ENCODE measurements around the gene TRIM25. TPM values are rescaled to one million over a fixed set of nuclear protein-coding genes. Genes with fewer than 3 reads are reported as not detected.
A peak's percentile ranks its signal among the peaks of the same experiment; 100 is the strongest.

TRIM25 gene
- total RNA-seq, 1 experiment from 2014 or later = 85.6 TPM

GRCh38 chr17:56913353-56913866 lies 439 bp downstream of the TRIM25 start:
- Histone ChIP-seq H3K27me3 (replicated peaks; ENCODE audit: control insufficient read depth, insufficient read depth, low read length) (no peaks in the 10 kb centered on the region), H3K4me3 (ENCODE audit: low read depth, low read length) (peak overlapping the region; percentile 90), H3K9me3 (no peaks in the 10 kb centered on the region), H3K4me1 (peaks cover 28% of the 10 kb centered on the region), H3K36me3 (ENCODE audit: control insufficient read depth, insufficient read depth, low read length) (no peaks in the 10 kb centered on the region; the same call in 1 of the 2 replicates)
- no peak for DNase-seq
- H3K4me3 Mint-ChIP-seq (ENCODE audit: unreplicated experiment) = peak overlapping the region; percentile 98
- ChIA-PET POLR2A (interaction anchor here (0.6 to 1.1 kb wide), 17 partner anchors 11 to 1979 kb away, joined by 3 to 11 read pairs (median 4); partner anchors contain the start of genes C17orf67, COIL and DGKE), CTCF (interaction anchor here (1.0 to 1.4 kb wide), 4 partner anchors 13 to 94 kb away, joined by 3 to 13 read pairs (median 4); partner anchors contain the start of gene COIL)
- peaks cover 26% of the 10 kb centered on the region for H3K36me3 Mint-ChIP-seq (ENCODE audit: insufficient read depth, unreplicated experiment)
- H3K9me3 Mint-ChIP-seq (ENCODE audit: unreplicated experiment) = no peaks in the 10 kb centered on the region
- TF ChIP-seq CTCF (IDR thresholded peaks at IDR 0.05; ENCODE audit: insufficient read depth in 1 of 2, low read depth in 1 of 2, low read length in 1 of 2, severe bottlenecking in 1 of 2, unreplicated experiment in 1 of 2) = no peak
- H3K27me3 Mint-ChIP-seq (ENCODE audit: insufficient read depth, unreplicated experiment) = no peaks in the 10 kb centered on the region
- BruUV-seq (replicated peaks) = TSS peak; percentile 33
- intact Hi-C loops (cut with micrococcal nuclease; ENCODE audit: unreplicated experiment) = no loop called here
- H3K4me1 Mint-ChIP-seq (ENCODE audit: low read depth, unreplicated experiment) = peaks cover 36% of the 10 kb centered on the region
- peak overlapping the region; percentile 94 for H3K27ac Mint-ChIP-seq (ENCODE audit: unreplicated experiment)

- H3K27me3 Mint-ChIP-seq (ENCODE audit: insufficient read depth, unreplicated experiment) = no peaks in the 10 kb centered on the region
- DNase-seq = no peak
- BruUV-seq (replicated peaks) = no TSS peak
- TF ChIP-seq CTCF (IDR thresholded peaks at IDR 0.05; ENCODE audit: insufficient read depth in 1 of 2, low read depth in 1 of 2, low read length in 1 of 2, severe bottlenecking in 1 of 2, unreplicated experiment in 1 of 2) = no peak
- ChIA-PET CTCF (interaction anchor here (1.3 to 1.4 kb wide), 2 partner anchors 13 to 48 kb away, joined by 4 to 5 read pairs; partner anchors contain the start of gene COIL), POLR2A (no interaction called here)
- no peak overlapping the region for H3K27ac Mint-ChIP-seq (ENCODE audit: unreplicated experiment)
- H3K27me3 ChIP-seq (replicated peaks; ENCODE audit: control insufficient read depth, insufficient read depth, low read length) = no peaks in the 10 kb centered on the region
- peaks cover 27% of the 10 kb centered on the region for H3K36me3 Mint-ChIP-seq (ENCODE audit: insufficient read depth, unreplicated experiment)
- intact Hi-C loops (cut with micrococcal nuclease; ENCODE audit: unreplicated experiment) = no loop called here
- H3K4me3 Mint-ChIP-seq (ENCODE audit: unreplicated experiment) = peak overlapping the region; percentile 98
- H3K36me3 ChIP-seq (ENCODE audit: control insufficient read depth, insufficient read depth, low read length) = no peaks in the 10 kb centered on the region; the same call in 1 of the 2 replicates
- peaks cover 28% of the 10 kb centered on the region for H3K4me1 ChIP-seq
- peak overlapping the region; percentile 90 for H3K4me3 ChIP-seq (ENCODE audit: low read depth, low read length)
- no peaks in the 10 kb centered on the region for H3K9me3 ChIP-seq
- no peaks in the 10 kb centered on the region for H3K9me3 Mint-ChIP-seq (ENCODE audit: unreplicated experiment)
- peaks cover 38% of the 10 kb centered on the region for H3K4me1 Mint-ChIP-seq (ENCODE audit: low read depth, unreplicated experiment)
Observed at GRCh38 chr17:56913000-56913311, 893 bp downstream of the TRIM25 start.

GRCh38 chr17:56912105-56912999 lies 1.5 kb downstream of the TRIM25 start:
- Mint-ChIP-seq H3K4me1 (ENCODE audit: low read depth, unreplicated experiment) (peaks cover 38% of the 10 kb centered on the region), H3K36me3 (ENCODE audit: insufficient read depth, unreplicated experiment) (peaks cover 32% of the 10 kb centered on the region), H3K27me3 (ENCODE audit: insufficient read depth, unreplicated experiment) (no peaks in the 10 kb centered on the region), H3K9me3 (ENCODE audit: unreplicated experiment) (no peaks in the 10 kb centered on the region), H3K27ac (ENCODE audit: unreplicated experiment) (no peak overlapping the region), H3K4me3 (ENCODE audit: unreplicated experiment) (peak overlapping the region; percentile 98)
- BruUV-seq (replicated peaks) = no TSS peak
- ChIA-PET POLR2A (no interaction called here), CTCF (no interaction called here)
- Histone ChIP-seq H3K9me3 (no peaks in the 10 kb centered on the region), H3K36me3 (ENCODE audit: control insufficient read depth, insufficient read depth, low read length) (peaks cover 2% of the 10 kb centered on the region), H3K4me1 (peaks cover 28% of the 10 kb centered on the region), H3K27me3 (replicated peaks; ENCODE audit: control insufficient read depth, insufficient read depth, low read length) (no peaks in the 10 kb centered on the region), H3K4me3 (ENCODE audit: low read depth, low read length) (peak overlapping the region; percentile 90)
- DNase-seq = no peak
- intact Hi-C loops (cut with micrococcal nuclease; ENCODE audit: unreplicated experiment) = no loop called here
- no peak for TF ChIP-seq CTCF (IDR thresholded peaks at IDR 0.05; ENCODE audit: insufficient read depth in 1 of 2, low read depth in 1 of 2, low read length in 1 of 2, severe bottlenecking in 1 of 2, unreplicated experiment in 1 of 2)
